Activated CD8-positive, alpha-beta memory T cell treated with anti-CD3 and anti-CD28 coated beads, Interleukin-2, amount 50 U/mL, for 1 hour (primary cell): Measurements from ENCODE around the gene ABCC4.

Experiments used
- DNase-seq: peaks from one replicate; pipeline ENCODE4 v3.0.0-alpha.2; 2020; ENCODE audit errors: extremely low read depth

Gene ABCC4

DNA sequence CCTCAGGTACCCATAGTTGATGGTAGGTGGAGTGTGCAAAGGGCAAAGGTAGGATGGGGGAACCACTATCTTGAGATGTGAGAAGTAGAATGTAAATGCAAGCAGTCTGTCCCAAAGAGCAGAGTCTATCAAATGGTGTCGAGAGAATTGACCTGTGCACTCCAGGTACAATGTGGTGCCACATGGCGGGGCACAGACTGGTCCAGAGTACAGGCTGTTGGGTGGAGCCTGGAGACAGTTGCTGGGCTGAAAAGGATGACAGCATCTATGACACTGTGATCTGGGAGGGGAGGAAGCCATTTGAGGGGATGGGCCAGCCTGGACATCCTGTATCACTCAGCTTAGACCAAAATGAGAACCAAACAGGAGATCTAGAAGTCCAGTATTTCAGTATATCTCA is 180.6 kb downstream of the ABCC4 start:
- DNase-seq = no peak

DNA sequence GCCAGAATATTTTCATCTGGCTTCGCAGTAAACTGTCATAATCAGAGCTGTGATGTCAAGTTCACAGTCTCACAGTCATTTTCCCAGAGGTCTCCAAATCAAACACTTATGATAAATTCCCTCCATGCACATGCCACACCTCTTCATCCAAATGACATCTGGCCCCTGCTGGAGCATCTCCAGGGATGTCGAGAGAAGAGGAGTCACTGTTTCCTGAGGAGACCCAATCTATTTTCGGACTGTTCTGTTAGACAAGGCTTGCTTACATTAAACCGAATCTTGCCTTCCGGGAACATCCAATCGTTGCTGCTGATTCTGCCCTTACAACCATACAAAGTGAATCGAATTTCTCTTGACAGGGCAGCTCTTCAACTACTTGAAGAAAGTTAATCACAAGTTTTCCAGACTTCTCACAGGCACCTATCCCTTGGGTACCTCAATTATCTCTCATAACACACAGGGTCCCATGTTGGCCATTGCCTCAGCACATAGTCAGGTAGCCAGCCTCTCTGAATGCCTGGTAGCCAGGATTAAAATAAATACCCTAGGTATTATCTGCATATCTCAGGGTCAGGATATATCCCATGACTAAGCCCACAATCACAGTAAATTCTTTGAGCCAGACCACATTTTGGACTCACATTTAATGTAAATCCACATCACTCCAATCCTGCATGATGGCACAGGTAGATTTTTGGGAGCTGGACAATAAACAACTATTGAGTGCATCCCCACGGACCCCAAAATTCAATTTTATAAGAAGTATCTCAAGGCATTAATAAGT is 182.5 kb downstream of the ABCC4 start:
- no peak for DNase-seq

DNA sequence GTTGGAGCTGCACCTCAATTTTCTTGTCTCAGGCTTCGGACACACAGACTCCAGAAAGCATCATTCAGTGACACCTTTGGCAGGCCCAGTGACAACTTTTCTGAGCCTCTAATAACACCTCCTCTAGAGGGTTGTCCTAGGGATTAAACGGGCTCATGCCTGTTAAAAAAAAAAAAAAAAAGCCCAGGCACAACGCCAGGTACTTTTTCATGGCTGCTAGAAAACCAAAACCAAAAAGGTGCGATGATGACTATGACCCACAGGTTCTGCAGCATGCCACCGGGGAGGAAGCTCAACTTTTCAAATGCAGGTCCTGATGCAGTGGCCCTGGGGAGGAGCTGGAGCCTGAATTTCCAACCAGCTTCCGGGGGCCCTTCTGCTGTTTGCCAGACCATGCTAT is 184.2 kb downstream of the ABCC4 start:
- DNase-seq = no peak

DNA sequence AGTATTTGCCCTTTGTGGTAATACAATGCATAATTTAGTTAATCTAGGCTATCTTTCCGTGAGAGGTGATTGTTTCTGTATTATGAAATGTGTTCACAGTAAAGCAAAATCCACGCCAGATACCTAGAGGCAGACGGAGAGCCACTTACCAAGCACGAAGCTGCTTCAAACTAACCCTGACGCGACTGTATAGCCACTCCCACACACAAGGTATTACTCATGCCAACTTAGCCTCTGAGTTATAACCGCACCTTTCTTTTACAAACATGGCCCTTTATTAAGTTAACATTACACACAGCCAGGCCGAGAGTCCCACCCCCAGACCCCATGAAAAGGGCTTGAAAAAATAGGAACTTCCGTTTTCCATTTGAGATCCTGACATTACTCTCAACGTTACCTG is 185.7 kb downstream of the ABCC4 start:
- no peak for DNase-seq

DNA sequence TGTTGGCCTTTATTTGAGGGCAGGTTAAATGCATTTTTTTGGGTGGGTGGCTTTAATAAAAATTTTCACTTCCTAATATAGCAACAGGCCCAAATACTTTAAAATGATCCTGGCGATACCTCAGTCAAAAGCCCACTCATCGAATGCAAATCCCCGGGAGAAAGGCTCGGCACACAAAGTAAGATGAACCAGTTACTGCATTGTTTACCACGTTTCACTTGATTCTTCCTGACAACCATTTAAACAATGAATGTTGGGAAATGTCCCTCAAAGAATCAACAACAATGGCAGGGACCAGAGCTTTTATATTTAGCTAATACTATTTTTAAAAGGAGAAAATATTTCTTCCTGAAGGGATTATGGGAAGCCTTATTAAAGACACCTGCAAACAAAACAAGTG is 187.7 kb downstream of the ABCC4 start:
- DNase-seq = no peak

DNA sequence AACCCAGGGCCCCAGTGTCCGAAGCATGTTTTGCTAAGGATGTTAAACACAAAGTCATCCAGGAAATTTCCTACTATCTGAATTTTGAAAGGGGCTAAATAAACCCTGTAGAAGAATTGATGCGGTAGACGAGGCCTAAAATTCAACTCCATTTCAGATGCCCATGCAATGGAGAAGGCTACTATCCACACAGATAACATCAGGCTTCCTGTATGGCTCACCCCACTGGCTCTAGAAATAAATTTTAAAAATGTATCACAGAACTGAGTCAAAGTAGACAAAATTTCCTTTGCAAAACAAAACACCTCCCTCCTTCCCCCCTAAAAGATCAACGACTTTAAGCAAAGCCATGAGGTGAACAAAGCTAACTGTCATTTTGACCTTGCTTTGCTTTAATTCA is 188.4 kb downstream of the ABCC4 start:
- DNase-seq = no peak

DNA sequence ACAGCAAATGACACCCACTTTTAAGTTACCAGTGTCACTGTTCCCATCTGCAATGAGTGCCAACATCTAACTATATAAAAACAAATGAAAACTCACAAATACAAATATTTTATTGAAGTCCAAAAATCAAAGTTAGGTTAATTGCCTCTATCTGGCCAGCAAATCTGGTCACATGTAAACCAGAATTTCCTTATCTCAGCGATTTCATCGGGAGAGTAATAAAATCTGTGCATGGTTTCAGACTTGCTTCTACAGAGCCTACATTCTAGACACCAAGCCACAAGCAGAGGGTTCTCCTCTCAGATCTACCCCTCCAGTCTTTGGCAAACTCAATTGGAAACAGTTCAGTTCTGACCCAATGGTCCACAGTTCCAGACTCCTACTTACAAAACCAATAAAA is 189.6 kb downstream of the ABCC4 start:
- DNase-seq = no peak

DNA sequence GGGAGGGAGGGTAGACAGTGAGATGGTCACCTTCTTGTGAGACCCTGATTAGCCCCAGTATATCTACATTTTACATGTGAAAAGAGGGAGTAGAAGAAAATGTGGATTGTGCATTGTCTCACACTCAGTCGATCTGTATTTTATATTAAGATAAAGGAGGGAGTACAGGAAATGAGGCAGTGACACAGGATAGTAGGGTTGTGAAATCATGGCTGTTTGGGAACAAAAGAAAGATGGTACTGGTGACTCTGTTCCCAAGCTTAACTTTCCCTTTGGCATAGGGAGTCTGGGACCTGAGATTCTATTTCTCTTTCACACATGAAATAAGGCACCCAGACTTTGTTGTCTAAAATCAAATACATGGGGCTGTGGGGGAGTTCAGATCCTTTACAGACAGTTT is 194.7 kb downstream of the ABCC4 start:
- DNase-seq = no peak

DNA sequence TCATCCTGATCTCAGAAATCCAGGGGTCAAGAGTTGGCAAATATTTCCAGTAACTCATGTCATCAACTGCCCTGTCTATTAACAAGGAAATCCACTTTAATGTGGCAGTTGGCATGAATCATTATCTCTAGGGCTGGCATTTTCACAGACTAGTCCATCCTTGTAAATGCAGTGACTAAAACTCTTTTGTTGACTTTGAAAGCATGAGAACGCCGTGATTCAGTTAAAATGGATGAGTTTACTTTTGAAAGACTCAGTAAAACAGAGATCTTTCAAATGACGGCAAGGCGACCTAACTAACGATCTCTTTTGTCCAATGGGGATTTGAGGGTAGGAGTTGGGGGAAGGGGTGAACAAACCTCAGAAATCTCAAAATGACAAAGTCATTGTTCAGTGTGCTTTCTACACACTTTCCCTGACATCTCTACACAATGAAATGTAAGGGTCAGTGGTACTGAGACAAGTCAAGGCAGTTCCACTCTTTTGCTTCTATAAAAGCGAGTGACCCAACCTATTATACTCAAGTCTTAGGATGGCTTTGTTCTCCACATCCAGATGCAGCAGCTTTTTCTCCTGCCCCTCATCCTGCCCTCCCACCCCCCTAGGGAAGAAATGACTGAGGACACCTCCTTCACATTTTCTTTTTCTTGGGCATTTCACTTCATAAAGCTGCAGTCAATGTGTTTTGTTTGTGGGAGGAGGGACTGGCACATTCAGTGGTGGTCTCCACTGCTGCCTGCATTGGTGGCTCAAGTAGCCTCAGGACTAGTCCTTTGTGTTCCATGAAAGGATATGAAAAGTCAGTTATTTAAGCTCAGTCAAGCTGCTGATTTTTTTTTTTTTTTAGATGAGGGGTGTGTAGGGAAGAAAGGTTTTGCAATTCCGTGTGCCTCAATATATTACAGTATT is 200.5 kb downstream of the ABCC4 start:
- DNase-seq = no peak

DNA sequence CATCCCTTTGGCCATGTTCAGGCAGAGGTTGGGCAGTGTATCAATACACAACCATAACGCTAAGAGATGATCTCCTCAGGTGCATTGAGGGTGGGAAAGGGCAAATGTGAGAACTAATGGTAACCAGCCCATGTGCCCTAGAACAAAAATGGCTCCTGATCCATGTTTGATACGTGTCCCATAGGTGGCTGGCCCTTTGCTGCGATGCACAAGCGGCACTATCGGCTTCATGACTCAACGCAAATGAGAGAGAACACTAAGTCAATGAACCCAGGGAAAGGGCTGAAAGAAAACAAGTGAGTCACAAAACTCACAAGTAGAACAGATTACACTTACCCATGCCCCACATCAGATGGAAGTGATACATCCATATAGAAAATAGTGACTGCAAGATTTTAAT is 201.7 kb downstream of the ABCC4 start:
- no peak for DNase-seq

DNA sequence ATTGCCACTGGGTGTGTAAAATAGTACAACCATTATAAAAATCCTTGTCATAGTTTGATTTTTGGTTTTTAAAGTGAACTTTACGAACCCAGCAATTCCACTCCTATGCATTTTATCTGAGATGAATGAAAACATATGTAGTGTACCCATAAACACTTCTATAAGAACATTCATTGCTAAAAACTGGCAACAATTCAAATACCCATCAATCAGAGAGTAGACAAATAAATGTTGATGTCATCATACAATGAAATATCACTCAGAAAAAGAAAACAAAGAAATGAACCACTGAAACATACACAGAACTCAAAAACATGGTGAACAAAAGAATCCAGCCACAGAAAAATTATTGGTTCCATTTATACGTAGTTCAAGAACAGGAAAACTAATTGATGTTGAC is 202.3 kb downstream of the ABCC4 start:
- DNase-seq = no peak

DNA sequence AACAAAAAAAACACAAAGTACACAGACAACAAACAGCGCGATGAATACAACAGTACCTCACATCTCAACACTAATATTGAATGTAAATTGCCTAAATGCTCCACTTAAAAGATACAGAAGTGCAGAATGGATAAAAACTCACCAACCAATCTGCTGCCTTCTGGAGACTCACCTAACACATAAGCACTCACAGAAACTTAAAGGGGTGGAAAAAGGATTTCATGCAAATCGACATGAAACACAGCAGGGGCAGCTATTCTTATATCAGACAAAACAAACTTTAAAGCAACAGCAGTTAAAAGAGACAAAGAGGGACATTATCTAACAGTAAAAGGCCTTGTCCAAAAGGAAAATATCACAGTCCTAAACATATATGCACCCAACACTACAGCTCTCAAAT is 209.5 kb downstream of the ABCC4 start:
- DNase-seq = no peak

DNA sequence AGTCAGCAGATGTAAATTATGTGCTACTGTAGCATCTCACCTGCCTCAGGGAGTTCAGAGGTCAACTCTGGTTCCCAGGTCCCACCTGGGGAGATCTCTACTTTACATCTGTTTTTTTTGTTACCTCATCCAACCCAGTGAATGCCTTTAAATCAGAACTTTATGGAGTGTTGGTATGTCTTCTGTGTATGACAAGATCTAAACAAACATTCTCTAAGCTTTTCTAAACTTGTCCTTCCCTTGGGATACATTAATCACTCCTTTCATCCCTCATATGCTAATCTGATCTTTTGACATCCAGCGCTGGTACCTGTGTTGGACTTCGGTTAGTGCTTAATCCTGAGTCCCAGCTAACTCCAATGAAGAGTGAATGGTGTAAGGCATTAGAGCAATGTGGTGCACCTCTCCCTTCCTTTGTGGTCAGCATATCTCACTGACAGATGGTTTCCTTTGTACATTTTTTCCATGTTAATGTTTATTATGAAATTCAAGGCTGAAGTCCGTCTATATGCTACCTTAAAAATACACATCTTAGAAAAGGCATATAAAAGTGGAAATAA is 213.4 kb downstream of the ABCC4 start:
- DNase-seq = no peak

DNA sequence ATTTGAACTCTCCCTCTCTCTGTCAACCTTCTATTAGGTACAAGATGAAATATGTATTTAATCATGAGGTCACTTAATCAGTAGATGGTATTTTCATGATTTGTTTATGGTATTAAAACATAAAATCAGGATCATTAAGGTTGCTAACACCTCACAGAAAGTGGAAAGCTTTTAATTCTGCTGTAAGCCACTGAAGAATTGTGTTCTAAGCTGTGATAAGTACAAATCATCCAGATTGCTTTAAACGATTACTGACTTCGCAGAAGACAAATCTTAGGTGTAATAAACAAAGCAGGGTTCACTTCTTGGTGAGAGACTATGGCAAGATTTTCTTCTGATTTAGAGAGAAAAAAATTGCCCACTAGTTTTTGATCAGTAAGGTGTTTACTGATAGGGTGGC is 214.5 kb downstream of the ABCC4 start:
- no peak for DNase-seq

DNA sequence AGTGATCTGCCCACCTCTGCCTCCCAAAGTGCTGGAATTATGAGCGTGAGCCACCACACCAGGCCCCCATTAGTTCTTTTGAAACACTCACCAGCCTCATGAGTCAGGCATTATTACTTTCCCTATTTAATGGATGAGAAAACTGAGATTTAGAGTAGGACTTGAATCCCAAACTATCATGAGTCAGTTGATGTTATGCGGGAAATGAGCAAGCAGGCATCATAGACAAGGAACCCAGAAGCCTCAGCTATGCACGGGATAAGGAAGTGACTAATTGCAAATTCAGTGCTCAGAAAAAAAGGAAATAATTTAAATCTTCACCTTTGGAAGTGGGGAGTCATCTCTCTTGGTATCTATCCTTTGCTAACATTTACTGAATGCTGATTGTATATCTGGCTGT is 217.5 kb downstream of the ABCC4 start:
- DNase-seq = no peak

DNA sequence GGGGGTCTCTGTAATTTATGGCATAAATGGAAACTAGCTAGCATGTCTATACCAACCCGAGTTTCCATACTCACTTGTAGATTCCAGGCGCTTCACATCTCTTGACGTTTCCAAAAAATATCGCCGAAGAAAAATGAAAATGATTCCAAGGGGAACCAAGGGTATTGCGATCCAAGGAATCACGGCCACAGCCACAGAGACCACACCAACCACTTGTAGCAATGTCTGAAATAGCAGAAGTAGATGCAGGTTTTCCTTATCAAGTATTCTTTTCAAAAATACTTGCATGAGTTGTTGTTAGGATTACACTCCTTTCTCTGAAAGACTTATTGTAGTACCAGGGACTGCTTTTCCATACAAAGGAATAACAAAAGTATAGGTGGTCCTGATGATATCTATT is 218.2 kb downstream of the ABCC4 start:
- DNase-seq = no peak

DNA sequence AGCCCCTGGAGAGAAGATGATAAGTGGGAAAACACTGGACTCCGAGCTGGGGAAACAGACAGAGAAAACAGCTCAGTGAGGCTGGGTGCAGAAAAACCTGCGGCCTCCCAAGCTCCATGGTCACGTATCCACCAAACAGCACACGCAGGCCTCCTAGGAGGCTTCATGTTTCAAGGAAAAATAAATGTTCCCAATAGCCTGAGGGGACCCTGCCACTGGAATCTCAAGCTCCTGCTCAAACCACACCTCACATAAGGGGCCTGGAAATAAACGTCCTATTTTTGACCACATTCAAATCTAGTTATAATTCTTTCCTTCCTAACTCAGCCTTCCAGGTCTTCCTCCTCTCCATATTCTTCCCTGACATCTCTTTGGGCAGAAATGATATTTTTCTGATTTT is 225.7 kb downstream of the ABCC4 start:
- no peak for DNase-seq

DNA sequence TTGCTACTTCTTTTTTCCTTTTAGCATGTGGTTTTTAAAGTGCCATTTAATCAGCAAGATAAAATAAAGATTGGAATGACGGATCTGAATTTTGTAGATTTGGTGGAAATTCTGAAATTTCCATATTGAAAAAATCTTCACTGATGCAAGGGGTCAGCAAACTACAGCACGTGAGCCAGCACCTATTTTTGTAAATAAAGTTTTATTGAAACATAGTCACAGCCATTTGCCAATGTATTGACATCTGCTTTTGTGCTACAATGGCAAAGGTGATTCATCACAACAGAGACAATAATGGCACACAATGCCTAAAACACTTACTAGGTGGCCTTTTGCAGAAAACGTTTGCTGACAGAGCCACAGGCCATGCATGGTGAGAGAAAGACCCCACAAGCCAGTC is 226.4 kb downstream of the ABCC4 start:
- no peak for DNase-seq

DNA sequence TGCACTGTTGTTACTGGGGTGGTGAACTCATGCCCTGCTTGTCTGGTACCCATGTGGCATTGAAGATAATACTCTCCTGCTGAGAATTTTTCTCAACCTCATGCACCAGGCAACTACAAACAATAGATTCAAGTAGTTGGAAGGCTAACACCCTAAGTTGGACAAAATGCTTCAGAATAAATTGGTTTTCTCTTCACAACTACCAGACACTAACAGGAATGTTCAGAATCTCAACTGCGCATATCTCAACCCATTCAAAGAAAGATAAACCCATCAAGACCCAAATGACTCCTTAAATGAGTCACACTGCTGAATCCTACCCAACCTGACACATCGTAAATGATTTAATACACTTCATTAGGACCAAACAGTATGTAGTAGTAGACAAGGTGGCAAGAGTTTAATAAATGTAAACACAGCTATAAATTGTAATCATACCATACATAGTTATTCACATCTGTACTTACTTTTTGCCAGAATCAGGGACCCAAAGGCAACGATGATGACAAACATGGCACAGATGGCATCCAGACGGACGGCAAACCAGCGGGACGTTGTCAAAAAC is 227.4 kb downstream of the ABCC4 start:
- DNase-seq = no peak

DNA sequence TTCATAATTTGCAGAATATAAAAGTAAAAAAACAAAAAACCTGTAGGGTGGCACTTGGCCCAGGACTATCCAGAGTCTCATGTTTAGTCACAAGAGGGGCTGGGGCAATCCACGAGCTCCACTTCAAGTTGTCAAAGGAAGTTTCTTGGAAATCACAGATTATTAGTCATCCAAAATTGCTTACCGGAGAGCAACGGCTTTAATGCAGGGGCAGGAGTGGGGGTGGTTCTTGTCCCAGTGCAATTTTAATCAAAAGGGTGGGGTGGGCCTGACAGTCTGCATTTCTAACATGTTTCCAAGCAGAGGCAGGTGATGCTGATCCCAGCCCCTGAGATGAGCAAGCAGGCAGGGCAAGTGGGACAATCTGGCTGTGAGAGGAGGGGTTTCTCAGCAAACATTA is 233.9 kb downstream of the ABCC4 start:
- DNase-seq = no peak

DNA sequence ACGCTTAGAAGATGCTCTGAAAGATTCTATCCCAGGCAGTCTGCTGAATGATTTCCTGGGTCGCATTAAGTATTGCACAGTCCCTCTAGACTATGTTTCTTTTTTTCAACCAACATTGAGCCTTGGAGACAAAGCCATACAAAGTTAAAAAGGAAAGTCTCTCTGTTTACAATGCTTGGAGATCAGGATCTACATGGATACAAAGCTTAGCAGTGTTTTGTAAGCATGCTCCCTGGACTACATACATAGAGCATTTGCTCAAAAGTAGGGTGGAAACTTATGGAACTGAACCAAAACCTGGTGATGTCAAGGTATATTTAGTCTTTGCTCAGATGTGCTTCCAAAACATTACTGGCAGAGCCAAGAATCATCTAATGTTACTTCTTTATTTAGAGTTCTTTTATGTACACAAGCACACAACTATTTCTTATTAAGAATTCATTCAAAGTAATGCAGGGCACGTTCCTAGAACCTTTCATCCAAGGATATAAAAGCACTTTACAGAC is 241.2 kb downstream of the ABCC4 start:
- no peak for DNase-seq

DNA sequence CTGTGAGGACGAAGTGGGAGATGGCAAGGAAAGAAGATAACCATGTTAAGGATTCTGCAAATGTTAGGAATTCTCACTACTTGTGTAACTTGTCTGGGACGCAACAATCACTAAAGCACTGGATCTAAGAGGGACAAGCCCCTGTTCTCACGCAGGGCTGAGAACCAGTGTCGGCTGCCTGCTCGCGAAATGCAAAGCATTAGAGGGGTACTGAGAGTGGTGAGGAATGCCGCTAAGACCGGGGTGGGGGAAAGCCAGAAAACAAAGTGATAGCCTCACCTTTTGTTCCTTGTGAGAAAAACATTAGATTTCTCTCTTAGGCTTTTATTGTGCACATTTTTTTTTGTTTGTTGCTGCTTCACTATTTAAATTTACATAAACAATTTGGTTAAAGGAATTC is 241.9 kb downstream of the ABCC4 start:
- no peak for DNase-seq
